Measurements from ENCODE around the gene UBA52. TPM values are rescaled to one million over a fixed set of nuclear protein-coding genes. Genes with fewer than 3 reads are reported as not detected.
A peak's percentile ranks its signal among the peaks of the same experiment; 100 is the strongest.

The UBA52 gene
- total and polyA plus RNA-seq, 2 of the 13 experiments (the other 11 are each of a cell fraction or from before 2014, with no cell fraction given), result 959 to 1,782 TPM

- TF ChIP-seq SNAI1 (CRISPR knock-in tag; IDR thresholded peaks at IDR 0.05; ENCODE audit: borderline replicate concordance), result no peak
- TF ChIP-seq IRF2 (CRISPR knock-in tag; IDR thresholded peaks at IDR 0.05), result peak; percentile 65
- TF ChIP-seq HOXA9 (CRISPR knock-in tag; IDR thresholded peaks at IDR 0.05; ENCODE audit: borderline replicate concordance), result no peak
- no peak for TF ChIP-seq ZNF780A (CRISPR knock-in tag; IDR thresholded peaks at IDR 0.05)
- peak; percentile 83; the same call in 1 of the 2 replicates for TF ChIP-seq ETV5 (CRISPR knock-in tag; IDR thresholded peaks at IDR 0.05; ENCODE audit: borderline replicate concordance)
- peak; percentile 17; the same call in 1 of the 2 replicates for TF ChIP-seq CBFB (CRISPR knock-in tag; IDR thresholded peaks at IDR 0.05)
- TF ChIP-seq GMEB2 (CRISPR knock-in tag; IDR thresholded peaks at IDR 0.05; ENCODE audit: low read depth), result peak; percentile 96
- 0 out of 2 replicates have a peak, but pooled peaks have one; percentile 2 for TF ChIP-seq NFAT5 (CRISPR knock-in tag; IDR thresholded peaks at IDR 0.05)
- no peak for TF ChIP-seq TCF7 (IDR thresholded peaks at IDR 0.05; ENCODE audit: low read depth)
- TF ChIP-seq HNRNPL (IDR thresholded peaks at IDR 0.05; ENCODE audit: low read depth, low read length), result no peak
- TF ChIP-seq GABPA (IDR thresholded peaks at IDR 0.05; ENCODE audit: low read depth, low read length), result peak; percentile 57
- TF ChIP-seq GABPA (CRISPR knock-in tag; IDR thresholded peaks at IDR 0.05; ENCODE audit: low read depth), result peak; percentile 79
- no peak for TF ChIP-seq TEAD3 (CRISPR knock-in tag; optimal IDR thresholded peaks at IDR 0.05; ENCODE audit: borderline replicate concordance)
- TF ChIP-seq RFX1 (IDR thresholded peaks at IDR 0.05), result no peak
- TF ChIP-seq NR1H2 (CRISPR knock-in tag; IDR thresholded peaks at IDR 0.05; ENCODE audit: borderline replicate concordance, low read depth), result no peak
- no peak for TF ChIP-seq ZFP1 (CRISPR knock-in tag; IDR thresholded peaks at IDR 0.05)
- no peak for TF ChIP-seq NRL (CRISPR knock-in tag; IDR thresholded peaks at IDR 0.05; ENCODE audit: borderline replicate concordance)
- TF ChIP-seq ISL2 (CRISPR knock-in tag; IDR thresholded peaks at IDR 0.05), result peak; percentile 35
- TF ChIP-seq MAFK (conservative IDR thresholded peaks at IDR 0.05 in 1 of 2, IDR thresholded peaks at IDR 0.05 in 1 of 2; ENCODE audit: low read length in 2 of 2), result no peak
- TF ChIP-seq ZC3H13 (CRISPR knock-in tag; IDR thresholded peaks at IDR 0.05), result no peak; the same call in 1 of the 2 replicates
- peak; percentile 37; the same call in 1 of the 2 replicates for TF ChIP-seq RXRB (CRISPR knock-in tag; IDR thresholded peaks at IDR 0.05; ENCODE audit: borderline replicate concordance)
- 0 out of 2 replicates have a peak, but pooled peaks have one; percentile 33 for TF ChIP-seq NKX3-1 (CRISPR knock-in tag; IDR thresholded peaks at IDR 0.05)
- TF ChIP-seq, protein P1, sequence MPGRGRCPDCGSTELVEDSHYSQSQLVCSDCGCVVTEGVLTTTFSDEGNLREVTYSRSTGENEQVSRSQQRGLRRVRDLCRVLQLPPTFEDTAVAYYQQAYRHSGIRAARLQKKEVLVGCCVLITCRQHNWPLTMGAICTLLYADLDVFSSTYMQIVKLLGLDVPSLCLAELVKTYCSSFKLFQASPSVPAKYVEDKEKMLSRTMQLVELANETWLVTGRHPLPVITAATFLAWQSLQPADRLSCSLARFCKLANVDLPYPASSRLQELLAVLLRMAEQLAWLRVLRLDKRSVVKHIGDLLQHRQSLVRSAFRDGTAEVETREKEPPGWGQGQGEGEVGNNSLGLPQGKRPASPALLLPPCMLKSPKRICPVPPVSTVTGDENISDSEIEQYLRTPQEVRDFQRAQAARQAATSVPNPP (CRISPR knock-in tag; IDR thresholded peaks at IDR 0.05), result no peak
- no peak for TF ChIP-seq ZNF619 (CRISPR knock-in tag; IDR thresholded peaks at IDR 0.05)
Measured at GRCh38 chr19:18557411-18558201, 14.1 kb upstream of the UBA52 start, which contains the start of gene KXD1 (continued).
